ENCODE measurements around the gene NCS1.

DNA sequence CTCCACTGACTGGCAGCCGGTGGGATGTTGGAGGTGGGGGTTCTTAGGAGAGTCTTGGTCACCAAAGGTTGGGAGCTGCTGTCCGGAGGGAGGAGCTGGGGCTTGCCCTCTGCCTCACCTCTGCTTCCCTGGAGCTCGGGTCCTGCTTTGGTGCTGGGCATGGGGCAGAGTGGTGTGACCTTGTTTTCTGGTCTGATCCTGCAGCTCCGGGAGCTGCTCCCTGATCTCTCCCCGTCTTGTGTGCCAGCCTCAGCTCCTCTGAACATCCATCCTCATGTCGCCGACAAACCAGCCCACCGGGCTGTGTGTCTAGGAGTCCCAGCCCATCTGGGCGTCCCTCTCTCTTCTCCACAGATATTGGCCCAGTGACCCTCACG is 112.0 kb downstream of the NCS1 start:
- TF ChIP-seq ETV6 (IDR thresholded peaks at IDR 0.05; ENCODE audit: borderline replicate concordance in 1 of 2, low read depth in 2 of 2, low read length in 1 of 2) (no peak), ETV6 (CRISPR knock-in tag; IDR thresholded peaks at IDR 0.05; ENCODE audit: borderline replicate concordance) (no peak), GATAD2A (IDR thresholded peaks at IDR 0.05) (no peak), EZH2 (IDR thresholded peaks at IDR 0.05; ENCODE audit: borderline replicate concordance, low read depth, low read length) (no peak)

Data from K562 (cell line).